Upper lobe of left lung (tissue), 6 donors: ENCODE measurements around the gene MAGT1. TPM values are rescaled to one million over a fixed set of nuclear protein-coding genes. Genes with fewer than 3 reads are reported as not detected.
A peak's percentile ranks its signal among the peaks of the same experiment; 100 is the strongest.

Experiments
- ATAC-seq, 2 donors: fragments of 200-7000 bp; cut with Tn5 transposase; one replicate each; pipeline ENCODE4 v1.9.1; 2022; ENCODE audit warnings: mild to moderate bottlenecking in 2 of 2, moderate library complexity in 2 of 2; ENCODE audit not compliant: low FRiP score in 2 of 2
- DNase-seq, 2 donors: peaks; one replicate each; pipeline ENCODE4 v3.0.0-alpha.2; 2019 to 2020
- H3K27ac ChIP-seq, 4 donors: fragments of 200-600 bp; sonication (generic); one replicate each; pipeline ENCODE4 v1.5.1; 2016 to 2019
- H3K27me3 ChIP-seq, 4 donors: fragments of 200-600 bp; sonication (generic); one replicate each; pipeline ENCODE4 v1.5.1; 2017 to 2019
- H3K36me3 ChIP-seq, 4 donors: fragments of 200-600 bp; sonication (generic); one replicate each; pipeline ENCODE4 v1.5.1; 2016 to 2019
- H3K4me1 ChIP-seq, 4 donors: fragments of 200-600 bp; sonication (generic); one replicate each; pipeline ENCODE4 v1.5.1; 2018 to 2019
- H3K4me3 ChIP-seq, 4 donors: fragments of 200-600 bp; sonication (generic); one replicate each; pipeline ENCODE4 v1.5.1; 2017 to 2019; ENCODE audit warnings: mild to moderate bottlenecking in 2 of 4, moderate library complexity in 1 of 4
- H3K9me3 ChIP-seq, 4 donors: fragments of 200-600 bp; sonication (generic); one replicate each; pipeline ENCODE4 v1.5.1; 2018 to 2019
- EP300 ChIP-seq, 4 donors: sonication (generic); formaldehyde crosslinking; IDR thresholded peaks; one replicate each; pipeline ENCODE4 v1.5.1; 2017; ENCODE audit warnings: antibody characterized with exemption in 4 of 4, control low read depth in 2 of 4
- POLR2A ChIP-seq, 4 donors: fragments of 450-650 bp; IDR thresholded peaks; one replicate each; pipeline ENCODE4 v1.5.1; 2016 to 2017; ENCODE audit warnings: antibody characterized with exemption in 4 of 4, mild to moderate bottlenecking in 2 of 4
- POLR2AphosphoS5 ChIP-seq, 2 donors: sonication (generic); formaldehyde crosslinking; IDR thresholded peaks; one replicate each; pipeline ENCODE4 v1.5.1; 2017; ENCODE audit warnings: antibody characterized with exemption in 2 of 2
- WGBS, 2 donors: methylation state at CpG; one replicate each; pipeline ENCODE4 v1.1.5; 2017 to 2018; 5-methylcytosine and 5-hydroxymethylcytosine counted together
- total RNA-seq, 6 donors: library from RNA; depleted of rRNA in 4 of 6; stranded (reverse); fragments of >200 nt in 4 of 6; gene quantifications; one replicate each; pipeline versions ENCODE4 v1.1.0 to v1.2.1, GENCODE V29; 2016 to 2021
- TF ChIP-seq, protein P1 (sequence below), 6 experiments: fragments of 450-650 bp in 4 of 6; fragments of 200-600 bp in 2 of 6; sonication (generic) in 2 of 6; IDR thresholded peaks; one replicate each; pipeline ENCODE4 v1.5.1; 2016 to 2019; ENCODE audit warnings: antibody characterized with exemption in 6 of 6
- donor health status: DM: no; HTN: no; CAD: no; lungs with moderate emphysema.
- donor health status: DM: no; HTN: yes; CAD: no; lungs with severe emphysema.

Gene MAGT1
- total RNA-seq, 6 donors from 2014 or later: 26.2 to 68.2 (median 51.7) TPM

GRCh38 chrX:77918568-77918967 lies 23.3 kb upstream of the MAGT1 start:
- DNase-seq (no peak), ATAC-seq (no peak)
- H3K4me3 ChIP-seq: no peak overlapping the region
- no peaks in the 10 kb centered on the region for H3K36me3 ChIP-seq
- no peak overlapping the region for H3K27ac ChIP-seq
- 45 to 55% methylated on average over 3 of the region's 3 CpGs for WGBS, 2 donors
- no peaks in the 10 kb centered on the region for H3K27me3 ChIP-seq
- peaks cover 0 to 6% (median 0%) of the 10 kb centered on the region in 4 donors for H3K4me1 ChIP-seq
- TF ChIP-seq EP300 (IDR thresholded peaks at IDR 0.05) (no peak), POLR2A (IDR thresholded peaks at IDR 0.05) (no peak), POLR2AphosphoS5 (IDR thresholded peaks at IDR 0.05) (no peak)
- TF ChIP-seq, protein P1, sequence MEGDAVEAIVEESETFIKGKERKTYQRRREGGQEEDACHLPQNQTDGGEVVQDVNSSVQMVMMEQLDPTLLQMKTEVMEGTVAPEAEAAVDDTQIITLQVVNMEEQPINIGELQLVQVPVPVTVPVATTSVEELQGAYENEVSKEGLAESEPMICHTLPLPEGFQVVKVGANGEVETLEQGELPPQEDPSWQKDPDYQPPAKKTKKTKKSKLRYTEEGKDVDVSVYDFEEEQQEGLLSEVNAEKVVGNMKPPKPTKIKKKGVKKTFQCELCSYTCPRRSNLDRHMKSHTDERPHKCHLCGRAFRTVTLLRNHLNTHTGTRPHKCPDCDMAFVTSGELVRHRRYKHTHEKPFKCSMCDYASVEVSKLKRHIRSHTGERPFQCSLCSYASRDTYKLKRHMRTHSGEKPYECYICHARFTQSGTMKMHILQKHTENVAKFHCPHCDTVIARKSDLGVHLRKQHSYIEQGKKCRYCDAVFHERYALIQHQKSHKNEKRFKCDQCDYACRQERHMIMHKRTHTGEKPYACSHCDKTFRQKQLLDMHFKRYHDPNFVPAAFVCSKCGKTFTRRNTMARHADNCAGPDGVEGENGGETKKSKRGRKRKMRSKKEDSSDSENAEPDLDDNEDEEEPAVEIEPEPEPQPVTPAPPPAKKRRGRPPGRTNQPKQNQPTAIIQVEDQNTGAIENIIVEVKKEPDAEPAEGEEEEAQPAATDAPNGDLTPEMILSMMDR (IDR thresholded peaks at IDR 0.05): no peak
- H3K9me3 ChIP-seq: no peaks in the 10 kb centered on the region

DNA sequence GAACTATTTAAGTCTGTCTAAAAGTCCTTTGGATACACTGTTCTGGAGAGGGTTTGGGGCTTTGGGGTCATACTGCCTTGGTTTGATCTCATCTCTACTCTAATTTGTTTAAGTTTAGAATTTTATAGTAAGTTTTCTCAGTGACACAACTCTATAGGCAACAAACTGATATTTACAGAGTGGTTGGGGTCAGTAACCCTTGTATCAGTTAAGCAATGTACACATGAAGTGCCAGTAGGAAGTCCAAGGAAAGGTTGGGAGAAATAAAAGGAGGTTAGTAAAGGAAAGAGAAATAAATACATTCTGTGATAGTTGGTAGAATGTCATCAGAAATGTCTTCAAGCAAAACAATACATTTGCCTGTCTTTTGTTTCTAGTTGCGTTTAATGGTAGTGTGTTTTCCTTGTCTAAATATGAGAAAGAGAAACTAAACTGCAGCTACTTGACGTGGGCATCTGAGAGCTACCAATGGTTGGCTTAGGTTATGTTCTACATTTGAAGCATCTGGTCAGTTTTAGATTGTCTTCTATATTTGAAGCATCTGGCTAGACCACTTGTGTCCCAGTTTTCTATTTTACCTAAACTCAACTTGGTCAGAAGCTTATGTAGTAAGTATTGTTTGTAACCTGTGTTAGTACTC lies 22.2 kb upstream of the MAGT1 start:
- Histone ChIP-seq H3K4me1 (peaks cover 0 to 6% (median under 1%) of the 10 kb centered on the region in 4 donors), H3K27ac (peak overlapping the region in 1 of 4 donors; percentile 7), H3K27me3 (no peaks in the 10 kb centered on the region), H3K9me3 (no peaks in the 10 kb centered on the region), H3K36me3 (no peaks in the 10 kb centered on the region), H3K4me3 (no peak overlapping the region)
- TF ChIP-seq EP300 (IDR thresholded peaks at IDR 0.05) (no peak), POLR2A (IDR thresholded peaks at IDR 0.05) (no peak), POLR2AphosphoS5 (IDR thresholded peaks at IDR 0.05) (no peak)
- TF ChIP-seq, protein P1 (IDR thresholded peaks at IDR 0.05): no peak
- no peak for ATAC-seq
- WGBS, 2 donors: 17 to 36% methylated on average over 2 of the region's 2 CpGs
- no peak for DNase-seq

GRCh38 chrX:77910108-77910840 lies 15.0 kb upstream of the MAGT1 start, which contains the start of gene ATP7A:
TSS of gene ATP7A (plus strand) at chrX:77910693. CDS start at chrX:77971642, 60,949 bp downstream.
- H3K27me3 ChIP-seq: no peaks in the 10 kb centered on the region
- DNase-seq: peak; percentile 90 to 94
- 4 to 29% methylated on average over 7 to 36 of the region's 36 CpGs for WGBS, 2 donors
- H3K36me3 ChIP-seq: peaks cover 0 to 5% (median 0%) of the 10 kb centered on the region in 4 donors
- H3K4me3 ChIP-seq: peak within 1 kb of the TSS; percentile 39 to 61 (median 54)
- H3K27ac ChIP-seq: peak within 1 kb of the TSS; percentile 71 to 83 (median 82)
- H3K9me3 ChIP-seq: no peaks in the 10 kb centered on the region
- H3K4me1 ChIP-seq: peaks cover 0 to 7% (median 0%) of the 10 kb centered on the region in 4 donors
- TF ChIP-seq EP300 (IDR thresholded peaks at IDR 0.05) (peak in 1 of 4 donors; percentile 46), POLR2A (IDR thresholded peaks at IDR 0.05) (peak in 2 of 4 donors; percentile 52 to 67), POLR2AphosphoS5 (IDR thresholded peaks at IDR 0.05) (peak; percentile 69 to 78)
- TF ChIP-seq, protein P1 (IDR thresholded peaks at IDR 0.05): peak; percentile 58 to 78 (median 66)
- ATAC-seq: peak; percentile 97 to 100

DNA sequence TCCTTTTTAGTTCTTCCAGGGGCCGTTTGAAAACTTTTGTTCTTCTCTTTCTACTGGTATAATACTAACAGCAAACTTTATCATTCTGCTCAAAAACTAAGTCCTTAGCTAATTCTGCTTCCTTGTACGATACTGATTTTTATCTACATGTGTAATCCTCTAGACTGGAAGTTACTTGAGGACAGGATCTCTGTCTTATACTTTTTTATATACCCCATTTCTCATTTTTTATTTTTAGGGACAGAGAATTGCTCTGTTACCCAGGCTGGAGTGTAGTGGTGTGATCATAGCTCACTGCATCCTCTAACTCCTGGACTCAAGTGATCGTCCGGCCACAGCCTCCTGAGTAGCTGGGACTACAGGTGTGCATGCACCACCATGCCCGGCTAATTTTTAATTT lies 6.3 kb upstream of the MAGT1 start:
- Histone ChIP-seq H3K9me3 (no peaks in the 10 kb centered on the region), H3K27me3 (no peaks in the 10 kb centered on the region), H3K4me1 (peaks cover 5 to 9% (median 6%) of the 10 kb centered on the region in 4 donors), H3K4me3 (peak overlapping the region in 1 of 4 donors; percentile 62), H3K36me3 (peaks cover 0 to 30% (median 0%) of the 10 kb centered on the region in 4 donors), H3K27ac (no peak overlapping the region)
- ATAC-seq (no peak), DNase-seq (no peak)
- WGBS, 2 donors: 87 to 88% methylated on average over 5 of the region's 5 CpGs
- no peak for TF ChIP-seq EP300 (IDR thresholded peaks at IDR 0.05)
- no peak for TF ChIP-seq POLR2A (IDR thresholded peaks at IDR 0.05)
- TF ChIP-seq POLR2AphosphoS5 (IDR thresholded peaks at IDR 0.05): no peak
- TF ChIP-seq, protein P1 (IDR thresholded peaks at IDR 0.05): no peak
